Activated CD4-positive, alpha-beta T cell treated with anti-CD3 and anti-CD28 coated beads, Interleukin-2, amount 10 ng/mL, durations not matched to agents 7 days and 5 days (primary cell): ENCODE data around the gene ST3GAL2. TPM values are rescaled to one million over a fixed set of nuclear protein-coding genes. Genes with fewer than 3 reads are reported as not detected.

Experiments
- CTCF ChIA-PET: fragments of 350-600 bp; sonication (Branson Sonifier 250); formaldehyde crosslinking; loops from one replicate; lab custom pipeline; 2021; ENCODE audit warnings: antibody characterized with exemption; lab: Charles Lee
- POLR2A ChIA-PET: fragments of 350-600 bp; sonication (Branson Sonifier 250); formaldehyde crosslinking; loops from one replicate; lab custom pipeline; 2021; ENCODE audit warnings: antibody characterized with exemption; lab: Charles Lee
- DNase-seq: peaks from one replicate; pipeline ENCODE4 v3.0.0-alpha.2; 2020
- H3K27ac Mint-ChIP-seq: one replicate; pipeline ENCODE4 v1.8.0; 2021; ENCODE audit warnings: mild to moderate bottlenecking, moderate library complexity, mixed read lengths
- H3K27me3 Mint-ChIP-seq: one replicate; pipeline ENCODE4 v1.8.0; 2021; ENCODE audit warnings: mixed read lengths
- H3K36me3 Mint-ChIP-seq: one replicate; pipeline ENCODE4 v1.8.0; 2021; ENCODE audit warnings: low read depth, mixed read lengths
- H3K4me1 Mint-ChIP-seq: one replicate; pipeline ENCODE4 v1.8.0; 2021; ENCODE audit warnings: mixed read lengths
- H3K4me3 Mint-ChIP-seq: one replicate; pipeline ENCODE4 v1.8.0; 2021; ENCODE audit warnings: mild to moderate bottlenecking, moderate library complexity, mixed read lengths
- H3K9me3 Mint-ChIP-seq: one replicate; pipeline ENCODE4 v1.8.0; 2021; ENCODE audit warnings: mixed read lengths
- total RNA-seq, 2 experiments: library from RNA; stranded (reverse); gene quantifications; one replicate each; pipeline ENCODE4 v1.2.3, GENCODE V29; 2021

ST3GAL2 gene
- total RNA-seq, 2 experiments from 2014 or later, result 24.5 to 25.6 TPM

DNA sequence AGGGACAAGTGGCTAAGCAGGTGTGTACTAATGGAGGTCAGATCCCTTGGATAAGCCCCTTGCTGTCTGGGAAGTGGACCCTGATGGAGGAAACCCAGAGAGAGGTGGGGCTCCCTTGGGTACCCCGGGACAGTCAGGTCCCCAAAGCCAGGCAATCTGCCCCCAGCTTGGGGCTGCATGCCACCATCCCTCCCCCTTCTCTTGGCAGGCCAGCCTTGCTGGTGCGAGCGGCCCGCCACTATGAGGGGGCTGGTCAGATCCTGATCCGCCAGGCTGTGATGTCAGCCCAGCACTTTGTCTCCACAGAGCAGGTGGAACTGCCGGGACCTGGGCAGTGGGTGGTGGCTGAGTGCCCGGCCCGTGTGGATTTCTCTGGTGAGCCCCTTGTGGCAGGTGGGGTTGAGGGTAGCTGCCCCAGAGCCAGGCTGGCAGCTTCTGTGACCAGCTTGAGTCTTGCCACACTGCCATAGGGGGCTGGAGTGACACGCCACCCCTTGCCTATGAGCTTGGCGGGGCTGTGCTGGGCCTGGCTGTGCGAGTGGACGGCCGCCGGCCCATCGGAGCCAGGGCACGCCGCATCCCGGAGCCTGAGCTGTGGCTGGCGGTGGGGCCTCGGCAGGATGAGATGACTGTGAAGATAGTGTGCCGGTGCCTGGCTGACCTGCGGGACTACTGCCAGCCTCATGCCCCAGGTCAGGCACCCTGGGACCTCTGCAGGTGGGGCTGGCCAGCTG, 35.6 kb upstream of the ST3GAL2 start:
- H3K9me3 Mint-ChIP-seq, result no peaks in the 10 kb centered on the region
- H3K4me3 Mint-ChIP-seq, result no peak overlapping the region
- peaks cover 2% of the 10 kb centered on the region for H3K36me3 Mint-ChIP-seq
- CTCF ChIA-PET, result interaction anchor here (1.1 to 1.6 kb wide), 2 partner anchors 25 to 92 kb away, joined by 3 read pairs; no protein-coding TSS in a partner anchor
- POLR2A ChIA-PET, result no interaction called here
- H3K27ac Mint-ChIP-seq, result no peak overlapping the region
- H3K27me3 Mint-ChIP-seq, result no peaks in the 10 kb centered on the region
- DNase-seq, result no peak
- peaks cover 21% of the 10 kb centered on the region for H3K4me1 Mint-ChIP-seq

DNA sequence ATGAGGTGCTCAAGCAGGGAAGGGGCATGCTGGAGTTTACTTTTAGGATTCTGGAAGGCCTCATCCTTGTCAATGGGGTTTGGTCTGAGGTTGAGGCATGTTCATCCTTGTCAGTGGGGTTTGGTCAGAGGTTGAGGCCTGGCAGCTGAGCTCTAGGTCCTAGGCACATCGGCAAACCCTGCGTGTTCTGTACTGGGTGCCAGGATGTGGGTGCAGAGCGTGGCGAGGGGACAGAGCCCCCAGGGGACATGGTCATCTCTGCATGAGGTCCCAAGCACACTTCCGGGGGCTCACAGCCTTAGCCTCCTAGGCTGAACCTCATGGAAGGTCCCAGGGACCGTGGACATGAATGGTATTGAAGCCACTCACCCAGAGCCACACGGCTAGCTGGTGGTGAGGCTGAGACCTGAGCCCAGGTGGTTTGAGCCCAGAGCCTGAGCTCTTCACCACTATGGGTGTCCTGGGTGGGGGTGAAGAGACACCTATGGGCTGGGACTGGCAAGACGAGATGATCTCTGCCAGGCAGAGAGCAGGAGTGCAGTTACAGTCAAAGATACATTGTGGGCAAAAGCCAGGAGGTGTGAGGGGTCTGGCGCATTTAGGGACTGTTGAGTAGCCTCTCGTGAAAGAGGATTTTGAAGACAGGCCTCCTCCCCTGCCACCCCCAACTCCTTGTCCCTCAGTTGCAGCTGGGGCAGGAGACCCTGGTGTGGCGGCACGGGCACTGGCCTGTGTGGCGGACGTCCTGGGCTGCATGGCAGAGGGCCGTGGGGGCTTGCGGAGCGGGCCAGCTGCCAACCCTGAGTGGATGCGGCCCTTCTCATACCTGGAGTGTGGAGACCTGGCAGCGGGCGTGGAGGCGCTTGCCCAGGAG, 34.8 kb upstream of the ST3GAL2 start:
- Mint-ChIP-seq H3K36me3 (peaks cover 2% of the 10 kb centered on the region), H3K27me3 (no peaks in the 10 kb centered on the region), H3K4me1 (peaks cover 18% of the 10 kb centered on the region), H3K27ac (peak overlapping the region; percentile 19), H3K9me3 (no peaks in the 10 kb centered on the region), H3K4me3 (no peak overlapping the region)
- DNase-seq, result peak; percentile 25
- POLR2A ChIA-PET, result no interaction called here
- CTCF ChIA-PET, result interaction anchor here (0.9 to 1.6 kb wide), 4 partner anchors 10 to 91 kb away, joined by 3 to 4 read pairs (median 3); no protein-coding TSS in a partner anchor

DNA sequence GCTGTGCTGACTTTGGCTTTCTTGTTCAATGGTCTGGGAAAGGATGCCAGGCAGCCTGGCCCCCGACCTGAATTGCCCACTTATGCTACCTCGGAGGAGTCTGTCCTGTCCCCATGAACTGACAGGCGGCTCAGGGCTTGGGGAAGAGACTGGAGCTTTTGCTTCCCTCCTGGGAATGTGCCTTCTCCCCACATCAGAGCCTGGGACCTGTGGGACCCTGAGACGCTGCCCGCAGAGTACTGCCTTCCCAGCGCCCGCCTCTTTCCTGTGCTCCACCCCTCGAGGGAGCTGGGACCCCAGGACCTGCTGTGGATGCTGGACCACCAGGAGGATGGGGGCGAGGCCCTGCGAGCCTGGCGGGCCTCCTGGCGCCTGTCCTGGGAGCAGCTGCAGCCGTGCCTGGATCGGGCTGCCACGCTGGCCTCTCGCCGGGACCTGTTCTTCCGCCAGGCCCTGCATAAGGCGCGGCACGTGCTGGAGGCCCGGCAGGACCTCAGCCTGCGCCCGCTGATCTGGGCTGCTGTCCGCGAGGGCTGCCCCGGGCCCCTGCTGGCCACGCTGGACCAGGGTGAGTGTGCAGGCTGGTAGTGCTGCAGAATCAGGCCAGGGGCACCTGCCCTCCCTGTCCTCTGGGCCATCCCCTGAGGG, 34.0 kb upstream of the ST3GAL2 start:
- Mint-ChIP-seq H3K27me3 (no peaks in the 10 kb centered on the region), H3K36me3 (peaks cover 2% of the 10 kb centered on the region), H3K4me3 (no peak overlapping the region), H3K27ac (no peak overlapping the region), H3K4me1 (peaks cover 16% of the 10 kb centered on the region), H3K9me3 (no peaks in the 10 kb centered on the region)
- DNase-seq, result no peak
- CTCF ChIA-PET, result interaction anchor here (0.9 to 1.6 kb wide), 5 partner anchors 11 to 90 kb away, joined by 3 to 4 read pairs (median 3); no protein-coding TSS in a partner anchor
- POLR2A ChIA-PET, result no interaction called here

DNA sequence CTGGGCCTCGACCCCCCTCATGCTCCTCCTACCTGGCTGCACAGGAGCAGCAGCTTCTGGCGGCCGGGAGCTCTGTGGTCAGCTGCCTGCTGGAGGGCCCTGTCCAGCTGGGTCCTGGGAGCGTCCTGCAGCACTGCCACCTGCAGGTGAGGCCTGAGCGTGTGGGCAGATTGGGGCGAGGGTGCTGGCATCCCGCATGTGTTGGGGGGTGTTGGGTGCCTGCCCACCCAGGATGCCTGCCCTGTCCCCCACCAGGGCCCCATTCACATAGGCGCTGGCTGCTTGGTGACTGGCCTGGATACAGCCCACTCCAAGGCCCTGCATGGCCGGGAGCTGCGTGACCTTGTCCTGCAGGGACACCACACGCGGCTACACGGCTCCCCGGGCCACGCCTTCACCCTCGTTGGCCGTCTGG, 32.0 kb upstream of the ST3GAL2 start:
- no peak overlapping the region for H3K27ac Mint-ChIP-seq
- CTCF ChIA-PET, result interaction anchor here (1.1 to 1.5 kb wide), 2 partner anchors 26 to 90 kb away, joined by 3 read pairs; no protein-coding TSS in a partner anchor
- H3K9me3 Mint-ChIP-seq, result no peaks in the 10 kb centered on the region
- POLR2A ChIA-PET, result no interaction called here
- no peak for DNase-seq
- H3K36me3 Mint-ChIP-seq, result no peaks in the 10 kb centered on the region
- no peak overlapping the region for H3K4me3 Mint-ChIP-seq
- peaks cover 4% of the 10 kb centered on the region for H3K4me1 Mint-ChIP-seq
- no peaks in the 10 kb centered on the region for H3K27me3 Mint-ChIP-seq

DNA sequence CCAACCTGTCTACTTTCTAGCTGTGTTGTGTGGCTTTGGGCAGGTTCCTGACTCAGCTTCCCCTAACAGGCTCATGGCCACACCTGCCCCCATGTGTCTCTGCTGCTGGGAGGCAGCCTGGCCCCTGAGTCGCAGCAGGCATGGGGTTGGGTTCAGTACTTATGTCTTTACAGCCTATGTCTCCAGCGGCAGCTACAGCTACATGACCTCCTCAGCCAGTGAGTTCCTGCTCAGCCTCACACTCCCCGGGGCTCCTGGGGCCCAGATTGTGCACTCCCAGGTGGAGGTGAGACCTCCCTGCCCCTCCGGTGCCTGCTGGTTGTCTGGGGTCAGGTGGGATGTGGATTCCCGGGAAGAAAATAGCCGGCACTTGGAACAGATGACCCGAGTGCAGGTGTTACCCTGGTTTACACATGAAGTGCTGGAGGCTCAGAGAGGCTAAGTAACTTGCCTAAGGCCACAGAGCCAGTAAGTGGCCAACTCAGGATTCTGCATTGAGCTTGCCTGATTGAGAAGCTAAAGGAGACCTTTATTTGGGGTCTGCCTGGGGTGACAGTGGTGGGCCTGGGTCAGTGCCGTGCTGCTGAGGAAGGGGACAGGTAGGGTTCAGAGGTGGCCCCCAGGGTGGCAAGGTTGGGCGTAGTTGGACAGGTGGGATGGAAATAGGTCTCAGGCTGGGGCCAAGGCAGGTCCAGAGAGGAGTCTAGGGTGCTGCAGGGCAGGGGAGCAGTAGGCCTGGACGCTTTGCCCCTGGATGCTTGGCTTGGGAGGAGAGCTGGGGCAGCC, 31.4 kb upstream of the ST3GAL2 start:
- Mint-ChIP-seq H3K4me1 (no peaks in the 10 kb centered on the region), H3K4me3 (no peak overlapping the region), H3K36me3 (no peaks in the 10 kb centered on the region), H3K27ac (no peak overlapping the region), H3K9me3 (no peaks in the 10 kb centered on the region), H3K27me3 (no peaks in the 10 kb centered on the region)
- DNase-seq, result no peak
- POLR2A ChIA-PET, result no interaction called here
- CTCF ChIA-PET, result interaction anchor here (1.1 to 1.6 kb wide), 3 partner anchors 8 to 89 kb away, joined by 3 to 4 read pairs (median 3); no protein-coding TSS in a partner anchor

DNA sequence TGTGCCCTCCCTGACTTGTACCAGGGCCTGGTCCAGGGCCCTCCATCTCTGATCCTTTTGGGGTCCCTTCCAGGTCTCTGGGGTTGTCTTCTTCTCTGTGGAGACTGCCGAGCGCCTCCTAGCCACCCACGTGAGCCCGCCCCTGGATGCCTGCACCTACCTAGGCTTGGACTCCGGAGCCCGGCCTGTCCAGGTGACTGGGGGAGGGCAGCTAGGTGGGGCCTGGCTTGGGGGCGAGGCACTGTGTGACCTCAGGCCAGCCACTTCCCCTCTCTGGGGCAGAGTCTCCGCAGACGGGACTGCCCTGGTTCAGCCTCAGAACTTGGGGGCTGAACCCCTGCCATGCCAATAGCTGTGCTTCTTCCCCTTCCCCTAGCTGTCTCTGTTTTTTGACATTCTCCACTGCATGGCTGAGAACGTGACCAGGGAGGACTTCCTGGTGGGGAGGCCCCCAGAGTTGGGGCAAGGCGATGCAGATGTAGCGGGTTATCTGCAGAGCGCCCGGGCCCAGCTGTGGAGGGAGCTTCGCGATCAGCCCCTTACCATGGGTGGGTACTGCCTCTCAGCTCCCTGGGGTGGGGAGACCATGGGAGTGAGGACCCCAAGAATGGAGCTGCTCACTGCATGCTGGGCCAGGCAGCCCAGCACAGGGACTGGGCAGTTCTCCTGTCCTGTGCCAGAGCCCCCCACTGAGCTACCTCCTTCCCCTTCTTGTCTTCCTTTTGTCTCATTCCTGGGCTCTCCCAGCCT, 30.1 kb upstream of the ST3GAL2 start:
- Mint-ChIP-seq H3K4me3 (no peak overlapping the region), H3K36me3 (no peaks in the 10 kb centered on the region), H3K27ac (no peak overlapping the region), H3K4me1 (no peaks in the 10 kb centered on the region), H3K27me3 (no peaks in the 10 kb centered on the region), H3K9me3 (no peaks in the 10 kb centered on the region)
- POLR2A ChIA-PET, result no interaction called here
- CTCF ChIA-PET, result interaction anchor here (0.6 to 1.6 kb wide), 6 partner anchors 8 to 99 kb away, joined by 3 to 4 read pairs (median 3); partner anchors contain the start of gene FCSK
- DNase-seq, result no peak

DNA sequence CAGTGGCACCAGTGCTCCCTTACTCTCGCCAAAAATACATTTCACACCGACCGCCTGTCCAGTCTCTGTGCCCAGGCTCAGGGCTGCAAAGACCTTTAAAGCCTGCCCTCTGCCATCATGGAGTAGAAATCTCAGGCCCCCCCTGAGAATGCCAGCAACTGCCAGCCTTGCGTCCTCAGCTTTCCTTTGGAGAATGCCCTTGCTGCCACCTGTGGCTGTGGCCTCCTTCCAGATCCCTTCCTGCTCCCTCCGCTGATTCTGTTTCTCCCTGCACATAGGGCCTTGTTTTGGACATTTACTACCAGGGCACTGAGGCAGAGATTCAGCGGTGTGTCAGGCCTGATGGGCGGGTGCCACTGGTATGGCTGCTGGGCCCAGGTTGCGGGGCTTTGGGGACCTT, 28.7 kb upstream of the ST3GAL2 start:
- no peak overlapping the region for H3K4me3 Mint-ChIP-seq
- CTCF ChIA-PET, result no interaction called here
- H3K27ac Mint-ChIP-seq, result peak overlapping the region; percentile 57
- H3K4me1 Mint-ChIP-seq, result no peaks in the 10 kb centered on the region
- POLR2A ChIA-PET, result no interaction called here
- H3K27me3 Mint-ChIP-seq, result no peaks in the 10 kb centered on the region
- H3K9me3 Mint-ChIP-seq, result no peaks in the 10 kb centered on the region
- DNase-seq, result no peak
- no peaks in the 10 kb centered on the region for H3K36me3 Mint-ChIP-seq

DNA sequence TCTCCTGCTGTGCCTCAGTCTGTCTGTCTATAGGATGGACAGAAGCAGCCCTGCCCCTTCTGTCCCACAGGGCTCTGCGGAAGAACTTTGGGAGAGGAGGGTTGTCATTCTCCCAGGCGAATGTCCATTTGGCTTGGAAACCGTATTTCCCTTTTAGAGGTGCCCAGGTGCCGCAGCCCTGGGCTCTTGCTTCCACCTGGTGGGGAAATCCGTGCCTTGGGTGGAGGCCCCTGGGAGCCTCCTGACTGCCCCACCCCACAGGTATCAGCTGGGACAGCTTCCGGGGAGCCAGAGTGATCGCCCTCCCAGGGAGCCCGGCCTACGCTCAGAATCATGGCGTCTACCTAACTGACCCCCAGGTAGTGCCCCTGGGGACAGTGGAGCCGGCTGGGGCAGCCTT, 28.2 kb upstream of the ST3GAL2 start:
- no peaks in the 10 kb centered on the region for H3K36me3 Mint-ChIP-seq
- no peak overlapping the region for H3K4me3 Mint-ChIP-seq
- no peak overlapping the region for H3K27ac Mint-ChIP-seq
- POLR2A ChIA-PET, result no interaction called here
- no peak for DNase-seq
- H3K4me1 Mint-ChIP-seq, result no peaks in the 10 kb centered on the region
- CTCF ChIA-PET, result interaction anchor here (1.0 kb wide), 1 partner anchor 11 kb away, joined by 3 read pairs; no protein-coding TSS in a partner anchor
- H3K27me3 Mint-ChIP-seq, result no peaks in the 10 kb centered on the region
- no peaks in the 10 kb centered on the region for H3K9me3 Mint-ChIP-seq

DNA sequence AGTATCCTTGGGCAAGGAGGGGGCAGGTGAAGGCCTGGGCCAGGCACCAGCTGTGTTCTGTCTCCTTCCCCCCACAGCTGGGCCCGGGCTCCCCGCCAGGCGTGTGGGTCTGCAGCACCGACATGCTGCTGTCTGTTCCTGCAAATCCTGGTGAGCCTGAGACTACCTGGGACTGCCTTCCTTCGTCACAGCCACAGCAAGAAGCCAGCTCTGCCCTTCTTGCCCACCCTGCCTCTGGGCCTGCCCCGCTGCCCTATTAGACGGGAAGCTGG, 27.8 kb upstream of the ST3GAL2 start:
- CTCF ChIA-PET, result interaction anchor here (1.0 kb wide), 1 partner anchor 10 kb away, joined by 3 read pairs; no protein-coding TSS in a partner anchor

DNA sequence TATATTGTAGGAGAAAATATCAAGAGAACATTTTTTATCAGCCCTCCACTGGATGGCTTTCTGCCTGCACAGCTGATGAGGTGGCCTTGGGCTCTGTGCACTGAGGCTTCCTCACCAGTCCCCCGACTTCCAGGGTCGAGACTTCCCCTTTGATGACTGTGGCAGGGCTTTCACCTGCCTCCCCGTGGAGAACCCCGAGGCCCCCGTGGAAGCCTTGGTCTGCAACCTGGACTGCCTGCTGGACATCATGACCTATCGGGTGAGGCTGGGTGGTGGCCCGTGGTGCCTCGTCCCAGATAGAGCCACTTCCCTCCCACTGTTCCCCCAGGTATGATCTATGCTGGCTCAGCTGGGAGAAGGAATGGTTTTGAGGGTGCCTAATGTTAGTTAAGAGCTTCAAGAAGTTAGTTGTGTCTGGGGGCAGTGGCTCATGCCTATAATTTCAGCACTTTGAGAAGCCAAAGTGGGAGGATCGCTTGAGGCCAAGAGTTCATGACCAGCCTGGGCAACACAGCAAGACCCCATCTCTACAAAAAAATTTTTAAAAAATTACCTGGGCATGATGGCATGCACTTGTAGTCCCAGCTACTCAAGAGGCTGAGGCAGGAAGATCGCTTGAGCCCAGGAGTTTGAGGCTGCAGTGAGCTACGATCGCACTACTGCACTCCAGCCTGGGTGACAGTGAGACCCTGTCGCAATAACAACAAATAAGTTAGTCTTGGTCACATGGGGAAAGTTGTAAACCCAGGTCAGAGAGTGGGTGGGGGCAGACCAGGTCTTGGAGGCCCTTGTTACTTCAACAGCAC, 27.3 kb upstream of the ST3GAL2 start:
- ChIA-PET CTCF (interaction anchor here (1.0 kb wide), 1 partner anchor 10 kb away, joined by 3 read pairs; no protein-coding TSS in a partner anchor), POLR2A (no interaction called here)
- no peak overlapping the region for H3K27ac Mint-ChIP-seq

More for the DNA sequence above, 27.8 kb upstream of the ST3GAL2 start:
- Mint-ChIP-seq H3K9me3 (no peaks in the 10 kb centered on the region), H3K36me3 (no peaks in the 10 kb centered on the region), H3K4me1 (no peaks in the 10 kb centered on the region), H3K4me3 (no peak overlapping the region), H3K27me3 (no peaks in the 10 kb centered on the region), H3K27ac (no peak overlapping the region)
- DNase-seq, result no peak
- POLR2A ChIA-PET, result no interaction called here

DNA sequence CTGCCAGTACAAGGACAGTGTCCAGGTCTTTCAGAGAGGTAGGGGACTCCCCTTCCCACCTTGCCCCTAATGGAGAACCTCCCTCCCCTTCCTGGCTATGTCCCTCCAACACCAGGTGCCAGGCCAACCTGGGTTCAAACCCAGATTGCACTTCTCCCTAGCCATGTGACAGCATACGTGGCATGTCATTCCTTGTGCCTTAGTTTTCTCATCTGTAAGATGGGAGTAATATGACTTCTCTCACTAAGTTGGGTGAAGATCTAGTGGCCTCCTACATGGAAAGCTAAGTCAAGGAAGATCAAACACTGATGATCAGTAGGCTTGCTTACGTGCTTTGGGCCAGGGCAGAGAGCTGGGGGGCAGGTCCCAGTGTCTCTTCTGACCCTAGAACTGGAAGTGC, 24.3 kb upstream of the ST3GAL2 start:
- H3K27me3 Mint-ChIP-seq, result no peaks in the 10 kb centered on the region
- H3K4me1 Mint-ChIP-seq, result no peaks in the 10 kb centered on the region
- no peak overlapping the region for H3K27ac Mint-ChIP-seq
- no peaks in the 10 kb centered on the region for H3K36me3 Mint-ChIP-seq
- no peak for DNase-seq
- no peak overlapping the region for H3K4me3 Mint-ChIP-seq
- CTCF ChIA-PET, result interaction anchor here (0.6 to 1.0 kb wide), 2 partner anchors 33 to 81 kb away, joined by 3 read pairs; no protein-coding TSS in a partner anchor
- no peaks in the 10 kb centered on the region for H3K9me3 Mint-ChIP-seq
- POLR2A ChIA-PET, result no interaction called here

More for the DNA sequence above, 27.3 kb upstream of the ST3GAL2 start:
- H3K4me1 Mint-ChIP-seq, result no peaks in the 10 kb centered on the region
- no peak overlapping the region for H3K4me3 Mint-ChIP-seq
- H3K9me3 Mint-ChIP-seq, result no peaks in the 10 kb centered on the region
- DNase-seq, result no peak
- H3K27me3 Mint-ChIP-seq, result no peaks in the 10 kb centered on the region
- no peaks in the 10 kb centered on the region for H3K36me3 Mint-ChIP-seq
